Epithelial cell of proximal tubule (primary cell): ENCODE measurements around the gene ZNF488. TPM values are rescaled to one million over a fixed set of nuclear protein-coding genes. Genes with fewer than 3 reads are reported as not detected.

ENCODE experiments used
- DNase-seq: peaks from one replicate; pipeline ENCODE4 v3.0.0-alpha.2; 2011; ENCODE audit warnings: low read depth
- H3K4me3 ChIP-seq: 2 replicates; pipeline ENCODE4 v1.5.1; 2011; ENCODE audit warnings: low read depth, mild to moderate bottlenecking, low read length
- total RNA-seq: library from RNA; depleted of rRNA; stranded (reverse); fragments of >200 nt; gene quantifications from 2 replicates; pipeline ENCODE4 v1.2.3, GENCODE V29; 2015
- TF ChIP-seq, protein P1 (sequence below): conservative IDR thresholded peaks from 2 replicates; pipeline ENCODE4 v1.5.1; 2012; ENCODE audit warnings: low read depth, mild to moderate bottlenecking, low read length

ZNF488 gene
- total RNA-seq, 1 donor from 2014 or later: 0.63 TPM

DNA sequence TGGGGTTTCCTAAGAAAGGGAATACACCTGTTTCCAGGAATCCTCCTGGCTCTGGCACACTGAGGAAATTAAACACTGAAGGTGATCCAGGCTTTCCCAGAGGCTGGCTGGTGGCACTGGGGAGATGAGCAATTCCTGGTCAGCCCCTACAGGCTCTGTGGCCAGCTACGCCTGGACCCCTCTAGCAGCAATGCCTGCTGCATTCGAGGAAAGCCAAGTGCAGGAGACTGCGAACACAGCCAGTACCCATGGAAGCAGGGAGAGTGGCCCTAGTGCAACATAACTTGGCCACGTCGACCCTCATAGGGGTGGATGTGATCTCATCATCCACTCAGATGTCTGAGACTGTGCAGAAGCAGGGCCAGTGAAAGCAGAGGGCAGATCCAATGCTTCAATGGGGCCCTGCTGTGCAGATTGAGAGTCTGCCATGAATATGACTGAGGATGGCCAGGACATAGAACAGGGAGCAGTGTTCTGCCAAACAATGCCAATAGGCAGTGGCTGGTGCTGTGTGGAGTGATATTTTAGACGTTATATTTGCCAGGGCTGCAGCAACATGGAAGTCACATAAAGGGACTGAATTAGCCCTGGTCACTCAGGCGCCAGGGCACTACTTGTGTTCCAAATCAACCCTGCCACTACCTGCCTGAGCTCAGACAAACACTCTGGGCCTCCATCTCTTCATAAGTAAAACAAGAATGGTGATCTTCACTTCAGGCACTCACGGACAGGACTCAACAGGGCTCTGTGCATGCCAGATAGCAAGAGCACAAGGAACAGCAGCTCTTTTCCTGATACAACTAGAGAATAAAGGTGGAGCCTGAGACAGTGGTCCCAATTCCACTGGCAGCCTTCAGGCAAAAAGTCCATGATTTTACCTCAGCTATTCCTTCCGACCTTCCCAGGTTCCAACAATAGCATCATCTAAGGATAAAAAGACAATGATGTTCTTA lies 2.4 kb downstream of the ZNF488 start:
- H3K4me3 ChIP-seq: no peak overlapping the region
- DNase-seq: no peak
- TF ChIP-seq, protein P1, sequence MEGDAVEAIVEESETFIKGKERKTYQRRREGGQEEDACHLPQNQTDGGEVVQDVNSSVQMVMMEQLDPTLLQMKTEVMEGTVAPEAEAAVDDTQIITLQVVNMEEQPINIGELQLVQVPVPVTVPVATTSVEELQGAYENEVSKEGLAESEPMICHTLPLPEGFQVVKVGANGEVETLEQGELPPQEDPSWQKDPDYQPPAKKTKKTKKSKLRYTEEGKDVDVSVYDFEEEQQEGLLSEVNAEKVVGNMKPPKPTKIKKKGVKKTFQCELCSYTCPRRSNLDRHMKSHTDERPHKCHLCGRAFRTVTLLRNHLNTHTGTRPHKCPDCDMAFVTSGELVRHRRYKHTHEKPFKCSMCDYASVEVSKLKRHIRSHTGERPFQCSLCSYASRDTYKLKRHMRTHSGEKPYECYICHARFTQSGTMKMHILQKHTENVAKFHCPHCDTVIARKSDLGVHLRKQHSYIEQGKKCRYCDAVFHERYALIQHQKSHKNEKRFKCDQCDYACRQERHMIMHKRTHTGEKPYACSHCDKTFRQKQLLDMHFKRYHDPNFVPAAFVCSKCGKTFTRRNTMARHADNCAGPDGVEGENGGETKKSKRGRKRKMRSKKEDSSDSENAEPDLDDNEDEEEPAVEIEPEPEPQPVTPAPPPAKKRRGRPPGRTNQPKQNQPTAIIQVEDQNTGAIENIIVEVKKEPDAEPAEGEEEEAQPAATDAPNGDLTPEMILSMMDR: no peak

DNA sequence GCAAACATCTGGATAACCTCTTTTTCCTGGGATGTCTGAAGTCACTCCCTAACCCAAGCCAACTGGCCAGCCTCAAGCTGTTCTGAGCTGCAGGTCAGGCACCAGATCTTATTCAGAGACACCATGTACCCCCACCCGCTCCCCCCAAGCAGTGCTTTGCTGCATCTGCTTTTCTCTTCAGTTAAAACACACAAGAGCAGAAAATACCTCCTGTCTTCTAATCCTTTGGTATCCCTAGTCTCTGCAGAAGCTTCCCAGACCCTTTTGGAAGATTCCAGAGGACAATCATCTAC lies 3.0 kb downstream of the ZNF488 start:
- H3K4me3 ChIP-seq: no peak overlapping the region
- TF ChIP-seq, protein P1: no peak
- no peak for DNase-seq

DNA sequence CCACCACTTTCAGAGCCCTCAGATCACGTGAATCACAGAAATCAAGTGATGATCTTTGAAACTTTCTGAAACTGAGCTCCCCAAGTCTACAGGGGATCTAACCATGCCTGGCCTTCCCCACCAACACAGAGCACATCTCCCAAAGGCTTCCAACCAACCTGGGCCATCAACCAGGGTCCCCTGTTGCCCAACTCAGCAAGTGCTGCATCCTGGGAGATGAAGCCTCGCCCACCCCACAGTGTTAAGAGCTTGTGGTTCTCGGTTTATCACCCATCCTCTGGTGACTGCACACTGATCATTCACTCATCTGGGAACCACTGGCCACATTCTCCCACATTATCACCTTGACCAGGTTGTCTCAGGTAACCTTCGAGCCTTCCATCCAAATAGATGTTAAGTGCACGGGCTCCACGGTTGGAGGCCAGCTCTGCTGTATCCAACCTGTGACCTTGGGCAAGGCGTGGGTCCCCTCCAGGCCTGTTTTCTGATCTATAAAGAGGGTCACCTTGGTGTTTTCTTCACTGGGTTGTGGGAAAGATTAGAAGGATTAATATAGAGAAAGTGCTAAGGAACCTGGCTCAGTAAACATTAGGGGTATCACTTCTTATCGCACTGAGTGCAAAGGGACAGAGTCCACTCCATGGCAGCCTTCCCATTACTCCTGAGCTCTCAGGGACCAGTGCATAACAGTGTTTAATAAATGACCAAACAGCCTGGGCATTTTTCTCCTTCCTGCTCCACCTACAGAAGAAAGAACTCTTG lies 3.6 kb downstream of the ZNF488 start:
- no peak overlapping the region for H3K4me3 ChIP-seq
- TF ChIP-seq, protein P1: no peak
- no peak for DNase-seq

DNA sequence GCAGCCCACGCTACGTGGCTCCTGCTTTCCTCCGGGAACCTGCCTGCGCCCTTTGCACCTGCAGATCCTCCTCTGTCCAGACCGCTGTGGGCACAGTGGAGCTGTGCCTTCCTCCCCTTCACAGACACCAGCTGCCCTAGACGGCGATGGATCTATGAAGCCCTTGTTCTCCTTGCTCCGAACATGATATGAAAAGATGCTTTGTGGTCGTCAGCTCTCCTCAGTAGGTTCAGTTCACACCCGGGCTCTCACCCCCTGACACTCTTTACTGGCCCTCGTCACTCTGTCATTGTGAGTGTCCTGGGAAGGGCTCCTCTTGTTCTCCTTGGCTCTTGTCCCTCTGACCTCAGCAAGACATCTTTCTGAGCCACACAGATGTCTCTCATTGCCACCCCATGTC lies 4.2 kb downstream of the ZNF488 start:
- H3K4me3 ChIP-seq: no peak overlapping the region
- no peak for DNase-seq
- TF ChIP-seq, protein P1: no peak

DNA sequence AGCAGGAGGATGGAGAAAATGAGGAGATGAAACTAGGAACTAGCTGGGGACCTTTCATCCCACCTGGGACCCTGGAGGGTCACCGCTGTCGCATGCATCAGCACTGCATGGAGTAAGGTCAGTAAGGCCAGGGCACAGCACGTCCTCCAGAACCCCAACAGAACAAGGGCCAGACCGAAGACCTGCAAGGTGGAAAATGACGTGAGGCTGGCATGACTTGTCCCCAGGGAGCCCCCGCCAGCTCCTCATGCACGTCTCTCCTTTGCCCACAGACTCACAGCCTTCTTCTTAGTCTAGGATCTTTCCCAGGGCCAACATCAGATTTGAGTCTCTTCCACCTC lies 4.7 kb downstream of the ZNF488 start:
- DNase-seq: no peak
- no peak overlapping the region for H3K4me3 ChIP-seq
- TF ChIP-seq, protein P1: no peak

DNA sequence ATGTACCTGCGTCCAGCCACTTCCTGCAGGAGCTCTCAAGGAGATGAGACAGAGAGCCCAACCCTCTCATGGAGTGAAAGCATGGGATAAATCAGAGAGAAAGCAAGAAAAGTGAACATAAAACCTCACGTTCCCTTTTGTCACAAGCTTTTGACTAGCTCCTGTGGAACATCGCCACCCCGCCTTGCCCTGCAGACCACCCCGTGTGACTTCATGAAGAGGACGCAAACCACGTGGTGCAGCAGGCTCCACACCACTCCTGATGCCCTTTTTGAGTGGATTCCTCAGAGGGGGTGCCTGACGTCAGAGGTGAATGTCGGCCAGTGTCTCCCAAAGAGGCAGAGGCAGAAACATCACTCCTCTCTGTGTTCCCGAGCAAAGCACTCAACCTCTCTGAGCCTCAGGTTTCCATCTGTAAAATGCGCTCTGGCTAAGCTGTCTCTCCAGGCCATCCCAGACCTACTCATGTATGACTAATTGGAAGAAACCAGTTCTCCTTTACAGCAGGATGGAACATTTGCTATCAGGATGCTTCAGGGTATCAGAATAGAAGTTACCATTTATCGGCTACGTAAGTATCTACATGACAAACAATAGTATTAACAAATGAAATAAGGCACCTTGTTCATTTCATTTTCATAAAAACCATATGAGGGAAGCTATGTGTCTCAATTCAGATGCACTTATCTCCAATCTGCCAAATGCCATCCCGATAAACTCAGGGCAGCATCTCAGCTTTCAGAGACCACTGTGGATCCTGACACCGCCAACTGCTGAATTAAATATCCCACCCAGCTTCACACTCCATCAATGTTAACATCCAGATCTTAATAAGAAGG lies 5.3 kb downstream of the ZNF488 start:
- TF ChIP-seq, protein P1: no peak
- no peak for DNase-seq
- no peak overlapping the region for H3K4me3 ChIP-seq
